LHCN-M2 (cell line): Measurements from ENCODE around the gene ST3GAL3. TPM values are rescaled to one million over a fixed set of nuclear protein-coding genes. Genes with fewer than 3 reads are reported as not detected.
A peak's percentile ranks its signal among the peaks of the same experiment; 100 is the strongest.

Experiments
- DNase-seq: peaks from one replicate; pipeline ENCODE4 v3.0.0-alpha.2; 2012; ENCODE audit warnings: low read depth
- total RNA-seq: library from RNA; depleted of rRNA; stranded (reverse); fragments of >200 nt; gene quantifications from 2 replicates; pipeline ENCODE4 v1.2.3, GENCODE V29; 2014

ST3GAL3 gene
- total RNA-seq, 1 experiment from 2014 or later: 25.8 TPM

GRCh38 chr1:43877101-43877500 lies 169.8 kb downstream of the ST3GAL3 start:
- DNase-seq: no peak

- DNase-seq: no peak
These were observed 171.1 kb downstream of the ST3GAL3 start for GRCh38 chr1:43878440-43878839.

GRCh38 chr1:43878854-43879253 lies 171.5 kb downstream of the ST3GAL3 start:
- DNase-seq: no peak

GRCh38 chr1:43879414-43879813 lies 172.1 kb downstream of the ST3GAL3 start:
- peak; percentile 74 for DNase-seq

- no peak for DNase-seq
These were observed 172.7 kb downstream of the ST3GAL3 start for GRCh38 chr1:43879996-43880395.

GRCh38 chr1:43880604-43881003 lies 173.3 kb downstream of the ST3GAL3 start:
- no peak for DNase-seq

GRCh38 chr1:43881415-43881814 lies 174.1 kb downstream of the ST3GAL3 start:
- DNase-seq: no peak

GRCh38 chr1:43882763-43883162 lies 175.4 kb downstream of the ST3GAL3 start:
- DNase-seq: no peak

GRCh38 chr1:43883321-43883720 lies 176.0 kb downstream of the ST3GAL3 start:
- no peak for DNase-seq

GRCh38 chr1:43885279-43885801 lies 178.0 kb downstream of the ST3GAL3 start:
- no peak for DNase-seq

- DNase-seq: no peak
These were observed 180.4 kb downstream of the ST3GAL3 start for GRCh38 chr1:43887748-43888147.

GRCh38 chr1:43890815-43891214 lies 183.5 kb downstream of the ST3GAL3 start:
- DNase-seq: no peak

GRCh38 chr1:43893006-43893405 lies 185.7 kb downstream of the ST3GAL3 start:
- DNase-seq: peak; percentile 70

GRCh38 chr1:43898981-43899380 lies 191.6 kb downstream of the ST3GAL3 start:
- no peak for DNase-seq

- DNase-seq: no peak
These were observed 193.1 kb downstream of the ST3GAL3 start for GRCh38 chr1:43900386-43900785.

GRCh38 chr1:43901196-43901961 lies 194.0 kb downstream of the ST3GAL3 start:
- DNase-seq: no peak

GRCh38 chr1:43902058-43902831 lies 194.9 kb downstream of the ST3GAL3 start:
- no peak for DNase-seq

- DNase-seq: no peak
These were observed 197.6 kb downstream of the ST3GAL3 start for GRCh38 chr1:43904660-43905551.

- no peak for DNase-seq
These were observed 200.9 kb downstream of the ST3GAL3 start for GRCh38 chr1:43908226-43908625.

GRCh38 chr1:43908858-43909257 lies 201.5 kb downstream of the ST3GAL3 start:
- DNase-seq: no peak

GRCh38 chr1:43910343-43910742 lies 203.0 kb downstream of the ST3GAL3 start:
- DNase-seq: no peak

- DNase-seq: no peak
These were observed 205.3 kb downstream of the ST3GAL3 start for GRCh38 chr1:43912607-43913006.
